Measurements from ENCODE around the gene ADCY5.

The ADCY5 gene

DNA sequence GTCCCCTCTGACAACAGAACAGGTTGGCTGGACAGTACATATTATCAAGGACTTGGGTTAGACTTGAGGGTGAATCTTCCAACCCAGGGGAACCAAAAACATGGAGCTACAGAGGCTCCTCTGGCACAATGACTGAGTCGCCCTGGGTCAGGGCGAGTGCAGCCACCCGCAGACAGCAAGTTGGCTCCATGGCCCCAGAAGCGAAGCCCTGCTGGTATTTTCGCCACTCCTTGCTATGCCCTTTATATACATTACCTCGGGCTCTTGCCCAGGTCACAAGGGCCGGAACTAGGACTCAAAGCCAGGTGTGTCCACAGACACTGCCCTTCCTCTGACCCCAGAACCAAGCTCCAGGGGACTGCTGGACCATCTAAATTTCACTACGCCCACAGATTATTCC lies 64.6 kb downstream of the ADCY5 start:
- no peak for DNase-seq

DNA sequence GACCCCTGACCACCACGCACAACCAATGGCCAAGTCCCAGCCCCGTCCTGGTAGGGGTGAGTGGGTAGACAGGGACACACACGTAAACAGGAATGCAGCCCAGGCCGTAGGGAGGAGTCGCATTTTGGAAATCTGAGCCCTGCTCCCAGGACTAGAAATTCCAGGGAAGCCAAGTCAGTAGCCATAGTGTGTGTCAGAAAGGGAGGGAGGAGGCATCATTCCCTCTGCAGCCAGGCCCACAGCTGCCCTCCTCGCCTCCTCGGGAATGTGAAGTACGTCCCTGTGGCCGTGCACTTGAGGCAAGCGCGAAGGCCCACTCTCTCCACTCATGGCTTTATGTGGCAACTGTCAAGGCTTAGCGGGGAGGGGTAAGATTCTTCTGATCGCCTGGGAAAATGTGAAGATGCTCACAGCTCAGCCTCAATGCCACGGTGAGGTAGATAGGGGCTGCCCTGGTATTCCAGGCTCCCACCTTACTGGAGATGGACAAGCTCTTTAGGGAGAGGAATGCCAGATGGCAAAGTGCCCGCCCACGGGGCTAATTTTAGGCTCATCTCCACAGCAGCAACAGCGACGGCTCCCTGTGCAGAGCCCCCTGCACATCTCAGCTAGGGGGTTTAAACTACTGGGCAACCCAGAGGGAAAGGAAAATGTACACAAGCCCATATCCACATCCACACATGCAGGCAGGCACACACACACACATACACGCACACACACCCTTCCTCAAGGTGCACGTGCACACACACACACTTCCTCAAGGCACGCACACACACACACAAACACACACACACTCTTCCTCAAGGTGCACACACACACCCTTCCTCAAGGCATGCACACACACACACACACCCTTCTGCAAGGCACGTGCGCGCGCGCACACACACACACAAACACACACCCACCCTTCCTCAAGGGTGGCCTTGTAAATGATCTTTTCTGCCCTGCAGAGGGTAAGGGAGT lies 65.5 kb downstream of the ADCY5 start:
- DNase-seq = no peak

DNA sequence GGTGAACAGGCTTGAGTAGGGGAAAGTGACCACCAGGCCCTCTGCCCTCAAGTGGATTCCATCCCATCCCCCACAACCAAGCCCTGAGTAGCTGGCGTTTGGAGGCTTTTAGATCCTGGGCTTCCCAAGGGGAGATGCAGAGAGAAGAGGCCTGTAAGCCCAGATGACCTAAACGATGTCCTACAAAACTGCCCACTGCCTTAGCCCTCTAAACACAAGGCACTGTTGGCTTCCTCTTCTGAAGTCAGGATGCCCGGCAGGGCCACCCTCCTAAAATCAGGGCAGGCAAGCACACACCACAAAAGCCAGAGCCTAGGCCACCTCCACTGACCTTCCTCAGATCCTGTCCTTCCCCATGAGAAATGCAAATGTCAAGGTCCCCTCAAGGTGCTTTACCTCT lies 68.6 kb downstream of the ADCY5 start:
- DNase-seq = no peak

DNA sequence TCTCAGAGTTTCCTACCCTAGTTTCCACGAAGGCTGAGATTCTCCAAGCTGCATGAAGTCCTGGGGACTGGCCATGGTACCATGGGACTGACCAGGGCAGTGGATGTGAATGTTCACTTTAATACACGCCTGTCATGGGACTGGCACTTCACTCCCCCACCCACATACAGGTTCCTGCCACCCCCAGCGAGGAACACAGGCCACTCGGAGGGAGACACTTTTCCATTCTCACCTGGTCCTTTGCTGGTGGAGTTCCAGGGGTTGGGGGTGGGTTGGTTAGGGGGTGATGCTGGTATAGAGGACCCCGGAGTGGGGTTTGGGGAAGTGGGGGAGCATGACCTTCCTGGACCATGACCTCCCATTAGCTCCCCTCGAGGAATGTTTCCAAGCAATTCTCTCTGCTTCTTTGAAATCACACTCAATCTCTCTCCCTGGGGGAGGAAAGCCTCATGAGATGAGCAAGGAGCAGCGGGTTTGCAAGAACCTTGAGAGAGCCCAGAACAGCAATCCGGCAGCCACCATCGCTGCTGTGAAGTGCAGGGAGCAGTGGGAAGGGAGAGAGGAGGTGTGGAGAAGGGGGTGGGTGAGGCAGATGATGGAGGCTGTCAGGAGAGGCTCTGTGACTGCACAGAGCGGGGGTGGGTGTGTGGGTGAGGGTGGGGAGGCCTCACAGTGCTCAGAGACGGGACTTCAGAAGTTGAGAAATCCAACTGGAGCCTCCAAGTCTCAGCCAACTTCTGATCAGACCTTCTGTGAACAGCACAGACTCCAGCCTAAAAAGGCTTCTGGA lies 69.7 kb downstream of the ADCY5 start:
- DNase-seq = no peak

DNA sequence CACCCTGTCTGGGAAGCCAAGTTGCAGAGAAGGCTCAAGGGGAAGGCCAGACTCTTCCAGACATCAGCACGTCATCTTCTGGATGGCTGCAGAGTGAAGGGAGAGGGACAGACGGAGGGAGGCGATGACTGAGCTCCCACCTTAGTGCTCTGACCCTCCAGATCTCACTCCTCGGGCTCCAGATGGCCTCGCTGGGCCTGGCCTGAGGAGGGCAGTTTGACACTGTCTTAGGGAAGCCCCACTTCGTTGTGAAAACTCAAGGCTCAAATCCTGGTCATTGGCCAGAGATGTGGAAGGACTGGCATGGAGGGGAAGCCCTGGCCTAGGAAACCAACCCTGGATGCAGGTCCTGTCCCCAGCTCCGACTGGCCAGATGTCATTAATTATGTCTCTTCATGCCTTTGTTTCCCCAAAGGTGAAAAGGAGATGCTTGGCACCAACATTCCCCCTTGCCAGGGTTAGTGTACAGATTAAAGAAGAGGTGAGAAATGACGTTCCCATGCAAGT lies 70.4 kb downstream of the ADCY5 start:
- DNase-seq = no peak

DNA sequence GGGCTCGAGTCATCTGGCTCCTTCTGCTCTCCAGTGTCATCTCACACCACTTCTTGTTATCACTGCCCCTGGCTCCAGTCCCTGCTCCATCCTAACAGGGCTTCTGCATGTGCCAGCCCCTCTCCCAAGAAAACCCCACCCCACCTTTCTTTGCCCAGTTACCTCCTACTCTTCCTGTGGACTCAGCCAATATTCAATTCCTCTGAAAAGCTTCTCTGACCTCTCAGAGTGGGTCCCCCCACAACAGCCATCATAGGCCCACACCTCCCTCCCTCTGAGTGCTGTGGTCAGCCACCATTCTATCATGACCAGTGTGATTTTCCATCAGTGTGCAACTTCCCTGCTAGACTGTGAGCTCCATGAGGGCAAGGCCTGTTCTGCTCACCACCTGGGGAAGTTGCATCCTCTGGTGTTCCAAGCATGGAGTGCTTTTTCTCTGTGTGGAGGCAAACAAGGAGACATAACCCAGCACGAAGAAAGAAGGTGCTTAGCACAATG lies 71.6 kb downstream of the ADCY5 start:
- DNase-seq = no peak

DNA sequence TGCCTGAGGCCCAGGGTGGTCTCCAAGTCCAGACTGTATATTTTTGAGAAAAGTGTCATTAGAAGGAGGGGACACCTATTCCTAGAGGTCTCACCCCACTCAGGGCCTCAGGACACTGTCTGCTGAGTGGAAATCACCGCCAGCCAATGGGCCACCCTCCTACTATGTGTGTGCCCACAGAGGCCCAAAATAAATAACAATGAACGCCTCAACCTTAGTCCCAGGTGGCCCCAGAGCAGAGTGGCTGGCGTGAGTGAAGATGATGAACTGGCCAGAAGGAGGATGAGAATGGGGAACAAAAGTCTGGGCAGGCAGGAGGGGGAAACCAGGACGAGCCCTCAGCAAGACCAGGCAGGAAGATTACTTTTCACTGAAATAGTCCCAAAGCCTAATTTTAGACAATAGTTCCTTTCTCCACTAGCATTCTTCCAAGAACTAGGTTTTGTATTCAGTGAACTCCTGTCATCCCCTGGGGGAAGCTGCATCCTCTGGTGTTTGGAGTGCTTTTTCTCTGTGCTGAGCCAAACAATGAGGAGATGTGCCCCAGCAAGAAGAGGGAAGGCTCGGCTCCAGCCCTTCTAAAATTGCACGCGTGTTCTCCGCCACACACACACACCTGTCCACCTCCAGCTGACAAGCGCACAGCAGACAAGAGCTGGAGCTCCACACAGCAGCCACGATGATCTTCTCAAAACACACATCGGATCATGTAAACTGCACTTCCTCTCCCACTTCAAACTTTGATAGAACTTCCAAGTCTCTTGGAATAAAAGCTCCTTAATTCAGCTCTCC lies 72.2 kb downstream of the ADCY5 start:
- DNase-seq = no peak

DNA sequence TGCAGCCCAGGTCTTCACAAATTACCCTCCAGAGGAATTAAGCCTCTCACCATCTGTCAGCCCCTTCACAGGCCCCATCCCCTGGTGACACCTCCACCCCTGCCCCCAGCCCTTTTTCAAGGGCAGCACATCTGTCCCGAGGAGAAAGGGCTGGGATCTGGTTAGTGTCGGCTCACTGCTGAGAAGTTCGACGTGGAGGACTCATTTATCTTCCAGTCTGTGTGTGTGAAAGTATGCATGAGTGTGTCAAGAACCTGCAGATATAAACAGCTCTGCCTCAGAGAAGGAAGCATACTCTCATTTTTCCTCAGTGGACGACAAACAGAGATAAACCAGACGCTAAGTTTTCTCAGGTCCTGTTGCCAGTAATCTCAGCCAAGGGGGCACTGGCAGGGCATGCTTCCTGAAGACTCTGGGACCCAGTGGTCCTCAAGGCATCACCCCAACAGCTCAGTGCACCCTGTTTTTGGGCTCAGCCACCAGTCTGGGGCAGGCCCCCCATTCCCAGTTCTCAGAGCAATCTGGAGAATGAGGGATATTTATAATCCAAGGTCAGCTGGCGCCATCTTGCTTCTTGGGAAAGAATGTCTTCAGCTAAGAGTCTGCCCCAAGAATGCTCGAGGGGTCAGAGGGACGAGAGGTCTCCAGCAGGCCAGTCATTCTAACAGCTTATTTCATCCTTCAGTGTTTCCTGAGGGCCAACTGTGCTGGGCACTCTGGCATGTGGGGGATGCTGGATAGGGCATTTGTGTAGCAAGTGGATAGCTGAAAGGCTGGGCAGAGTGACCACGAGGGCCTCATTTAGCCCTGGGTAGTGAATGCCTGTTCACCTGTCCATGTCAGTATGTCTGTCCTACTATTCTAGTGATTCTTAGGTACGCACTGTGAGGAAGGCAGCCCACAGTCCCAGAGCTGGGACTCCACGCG lies 73.6 kb downstream of the ADCY5 start:
- DNase-seq = no peak

DNA sequence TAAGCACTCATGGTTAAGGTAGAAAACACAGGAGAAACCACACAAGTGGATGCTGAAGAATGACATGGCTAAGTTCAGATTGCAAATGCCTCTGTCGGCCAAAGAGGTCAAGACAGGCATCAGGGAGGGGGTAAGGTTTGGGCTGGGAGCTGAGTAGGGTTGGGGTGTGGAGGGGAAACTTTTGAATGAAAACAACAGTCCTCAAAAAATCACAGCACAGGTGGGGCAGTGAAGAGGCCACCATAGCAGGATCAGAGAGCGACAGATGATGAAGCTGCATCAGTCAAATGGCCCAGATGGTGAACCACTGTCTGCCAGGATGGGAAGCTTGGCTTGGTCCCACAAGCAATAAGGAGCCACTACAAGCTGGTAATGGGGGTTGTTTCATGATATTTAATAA lies 74.9 kb downstream of the ADCY5 start:
- DNase-seq = no peak

DNA sequence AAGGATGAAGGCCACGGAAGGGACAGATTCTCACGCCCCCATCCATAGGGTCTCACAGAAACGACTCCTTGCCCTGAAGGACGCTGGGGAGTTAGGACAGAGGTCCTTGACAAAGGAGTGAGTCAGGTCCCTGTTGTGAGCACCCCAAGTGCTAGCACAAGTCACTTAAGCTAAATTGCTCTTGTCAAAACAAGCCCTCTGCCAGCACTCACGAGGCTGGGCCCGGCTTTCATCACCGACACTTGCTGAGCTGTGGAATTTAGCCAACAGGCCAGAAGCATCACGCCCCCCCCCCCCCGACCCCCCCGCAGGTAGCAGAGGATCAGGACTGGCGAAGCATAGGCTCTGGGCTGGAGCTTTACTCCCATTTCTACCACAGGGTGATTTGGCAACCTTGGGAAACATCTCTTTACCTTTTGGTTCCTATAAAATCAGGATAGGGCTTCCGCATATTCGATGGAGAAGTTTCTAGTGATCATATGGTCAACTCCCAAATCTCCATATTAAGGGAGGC lies 75.4 kb downstream of the ADCY5 start:
- no peak for DNase-seq

DNA sequence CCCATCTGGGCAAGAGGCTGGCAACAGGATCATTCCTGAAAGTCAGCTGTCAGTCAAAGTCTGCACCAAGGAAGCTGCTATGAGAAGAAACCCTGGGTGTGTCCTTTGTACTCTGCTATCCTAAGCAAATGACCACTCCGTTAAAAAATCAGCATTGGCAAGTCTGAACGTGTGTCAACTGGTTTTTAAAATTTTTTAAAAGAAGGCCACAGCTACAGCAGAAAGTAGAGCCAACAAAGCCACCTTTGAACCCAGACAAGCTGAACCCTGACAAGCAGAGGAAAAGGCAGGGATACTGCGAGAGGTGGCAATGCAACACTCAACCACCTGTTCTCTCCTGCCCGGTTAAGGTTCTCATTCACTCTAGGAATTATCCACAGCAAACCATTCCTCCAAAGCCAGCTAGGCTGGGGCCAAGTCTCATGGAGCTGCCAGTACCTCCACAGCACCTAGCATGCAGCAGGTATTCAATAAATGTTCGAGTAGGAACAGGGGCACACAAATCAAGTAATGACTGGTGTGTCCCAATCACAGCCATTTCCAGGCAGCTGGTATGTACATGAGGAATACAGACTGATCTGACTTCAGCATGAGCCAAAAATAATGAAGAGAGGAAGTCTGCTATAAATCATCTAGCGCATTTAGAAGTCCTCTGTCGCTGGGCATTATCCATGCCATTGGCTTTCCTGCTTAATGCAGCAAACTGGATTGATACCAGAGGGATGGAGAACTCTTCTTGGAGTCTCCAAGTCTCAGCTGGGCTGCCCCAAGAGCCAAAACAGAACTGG lies 76.0 kb downstream of the ADCY5 start:
- DNase-seq = no peak

DNA sequence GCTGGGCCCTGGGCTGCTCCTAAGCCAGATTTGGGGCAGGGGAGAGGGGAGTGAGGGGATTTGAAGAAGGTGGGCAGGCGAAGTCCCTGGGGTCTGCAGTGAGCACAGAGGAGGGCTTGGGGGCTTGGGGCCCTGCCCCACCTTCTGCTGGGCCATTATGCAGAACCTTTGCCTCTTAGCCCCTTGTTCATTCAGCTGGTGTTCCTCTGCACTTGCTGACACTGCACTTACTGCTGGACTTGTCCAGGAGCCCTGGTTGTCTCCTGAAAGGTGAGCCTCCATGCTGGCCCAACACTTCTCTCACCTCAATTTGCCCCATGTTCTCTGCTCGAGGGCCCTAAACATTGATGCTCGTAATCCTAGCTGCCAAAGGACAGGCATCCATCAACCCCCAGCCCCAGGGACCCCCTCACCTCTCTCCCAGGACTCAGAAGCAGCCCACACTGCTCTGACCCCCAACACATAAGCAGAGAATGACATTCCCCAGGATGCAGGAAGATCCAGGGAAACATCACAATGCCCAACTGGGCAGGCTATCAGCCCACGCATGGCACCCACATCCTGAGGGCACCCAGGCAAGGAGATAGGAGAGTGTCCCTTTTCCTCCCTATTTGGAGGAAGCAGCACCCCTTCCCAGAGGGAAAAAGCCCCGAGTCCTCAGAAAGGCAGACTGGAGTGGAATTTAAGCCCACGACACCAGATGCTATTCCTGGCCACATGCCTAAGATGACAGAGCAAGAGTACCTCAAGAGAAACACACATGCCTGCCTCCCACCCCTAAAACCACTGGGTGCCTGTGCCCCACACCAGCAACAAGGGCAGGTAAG lies 76.8 kb downstream of the ADCY5 start:
- no peak for DNase-seq

DNA sequence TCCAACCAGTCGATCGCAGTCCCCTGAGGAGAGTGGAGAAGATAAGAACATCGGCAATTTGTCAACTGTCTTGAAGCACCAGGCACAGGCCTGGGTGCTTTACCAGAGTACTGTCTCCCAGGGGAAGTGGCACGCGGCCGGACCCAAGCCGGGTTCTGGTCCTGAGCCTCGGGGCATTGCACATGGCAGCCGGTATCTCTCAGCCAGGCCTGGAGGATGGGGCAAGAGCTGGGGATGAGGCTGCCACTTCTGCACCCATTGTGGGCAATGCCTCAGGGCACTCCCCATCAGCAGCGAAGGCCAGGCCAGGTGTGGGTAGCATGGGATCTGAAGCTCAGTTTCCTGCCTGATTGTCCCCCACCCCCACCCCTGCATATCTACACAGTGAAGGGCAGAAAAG lies 77.5 kb downstream of the ADCY5 start:
- no peak for DNase-seq

DNA sequence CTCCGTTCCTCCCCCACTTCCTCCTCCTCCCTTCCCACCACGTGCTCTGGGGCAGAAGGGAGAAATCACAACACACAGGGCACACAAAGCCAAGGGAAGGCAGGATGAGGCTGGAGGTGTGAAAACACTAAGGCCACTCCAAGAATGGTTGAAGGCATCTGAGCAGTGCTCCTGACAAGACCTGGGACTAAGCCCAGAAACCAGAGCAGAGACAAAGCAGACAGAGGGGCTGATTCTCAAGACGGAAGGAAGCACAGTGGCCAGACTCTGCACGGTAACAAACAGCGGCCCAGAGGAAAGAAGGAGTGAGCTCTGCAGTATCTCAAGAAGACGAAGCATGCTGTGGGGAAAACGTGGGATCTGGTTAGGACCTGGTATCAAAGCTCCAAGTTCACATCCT lies 78.1 kb downstream of the ADCY5 start:
- no peak for DNase-seq

DNA sequence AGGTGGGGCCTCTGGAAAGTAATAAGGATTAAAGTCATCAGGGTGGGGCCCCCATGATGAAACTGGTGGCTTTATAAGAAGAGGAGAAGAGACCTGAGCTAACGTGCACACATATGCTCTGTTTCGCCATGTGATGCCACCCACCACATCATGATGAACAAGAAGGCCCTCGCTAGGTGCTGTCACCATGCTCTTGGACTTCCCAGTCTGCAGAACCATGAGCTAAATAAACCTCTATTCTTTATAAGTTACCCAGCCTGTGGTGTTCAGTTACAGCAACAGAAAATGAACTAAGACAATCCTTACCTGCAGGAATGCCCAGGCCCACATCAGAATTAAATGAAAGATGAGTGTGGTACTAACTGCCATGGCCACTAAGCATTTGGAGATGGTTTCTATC lies 79.8 kb downstream of the ADCY5 start:
- no peak for DNase-seq

DNA sequence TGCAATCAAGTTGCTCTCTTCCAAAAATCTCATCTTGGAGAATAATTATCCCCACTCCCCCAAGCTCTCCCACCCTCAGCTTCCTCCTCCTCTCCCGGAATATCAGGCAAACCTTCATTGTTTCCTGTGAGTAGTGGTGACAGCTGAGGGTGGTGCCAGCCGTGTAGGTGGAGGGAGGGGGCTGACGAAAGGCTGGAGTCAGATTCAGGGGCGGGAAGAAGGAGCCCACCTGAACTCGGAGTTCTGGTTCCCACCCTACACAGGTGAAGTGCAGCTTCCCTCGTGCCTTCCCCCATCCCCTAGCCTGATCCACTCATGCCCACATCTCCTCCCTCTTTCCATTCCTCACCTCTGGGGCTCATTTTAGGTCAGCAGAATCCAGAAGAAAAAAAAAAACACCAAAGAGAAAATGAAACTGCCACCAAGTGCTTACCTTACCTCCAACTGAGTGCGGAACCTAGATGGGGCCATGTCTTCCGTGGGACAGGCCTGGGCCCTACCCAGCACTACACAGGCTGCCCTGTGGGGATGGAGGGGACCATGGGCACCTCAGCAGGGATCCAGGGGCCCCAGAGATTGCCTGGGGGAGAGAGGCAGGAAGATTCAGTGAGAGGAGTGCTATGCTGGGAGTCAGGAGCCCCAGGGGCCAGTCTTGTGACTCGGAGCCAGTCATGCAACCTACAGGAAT lies 81.3 kb downstream of the ADCY5 start:
- no peak for DNase-seq

DNA sequence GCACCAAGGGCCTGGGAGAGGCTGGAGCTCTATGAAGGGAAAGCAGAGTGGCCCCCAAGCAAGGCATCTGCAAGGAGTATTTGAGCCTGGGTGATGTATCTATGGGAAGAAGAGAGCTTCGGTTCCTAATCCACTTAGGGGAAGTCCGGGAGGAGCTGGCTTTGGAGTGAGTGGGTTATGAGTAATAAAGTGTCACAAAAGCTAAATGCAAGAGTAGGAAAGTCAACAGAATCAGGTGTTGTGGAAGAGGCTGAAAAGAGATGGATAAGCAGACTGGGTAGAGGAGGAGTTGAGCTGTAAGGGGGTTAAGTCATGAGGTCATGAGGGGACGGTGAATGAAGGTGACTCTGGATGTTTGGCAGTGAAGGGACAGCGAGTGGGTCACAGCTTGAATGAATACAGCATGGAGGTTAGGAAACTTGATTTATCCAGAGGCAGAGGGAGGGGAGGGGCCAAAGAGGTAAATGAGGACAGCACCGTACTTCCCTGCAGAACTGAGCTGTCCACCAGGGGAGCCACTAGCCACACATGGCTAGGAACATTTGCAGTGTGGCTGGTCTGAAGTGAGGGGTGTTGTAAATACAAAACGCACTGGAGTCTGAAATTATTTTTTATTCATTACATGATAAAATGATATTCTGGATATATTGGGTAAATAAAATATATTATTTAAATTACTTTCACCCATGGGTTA lies 83.3 kb downstream of the ADCY5 start:
- no peak for DNase-seq

DNA sequence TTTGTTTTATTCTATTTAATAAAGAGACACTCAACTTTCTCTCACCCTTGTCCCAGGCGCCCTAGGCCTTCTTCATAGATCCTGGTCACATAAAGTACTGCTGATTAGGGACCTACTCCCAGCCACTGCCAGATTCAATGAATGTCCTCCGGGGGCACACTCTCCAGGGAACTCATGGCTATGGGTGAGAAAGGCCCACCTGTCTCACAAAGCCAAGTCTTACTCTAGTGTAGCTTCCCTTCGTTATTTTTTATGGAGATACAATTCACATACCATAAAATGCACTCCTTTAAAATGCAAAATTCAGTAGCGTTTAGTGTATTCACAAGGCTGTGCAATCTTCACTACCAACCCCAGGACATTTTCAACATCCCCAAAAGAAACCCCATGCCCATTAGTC lies 87.8 kb downstream of the ADCY5 start:
- DNase-seq = no peak
